Mesenchymal stem cell (in vitro differentiated cells and primary cell): ENCODE measurements around the gene SLC16A7.

Experiments used
- DNase-seq: peaks from one replicate; pipeline ENCODE4 v3.0.0-alpha.2; 2013
- H2AFZ ChIP-seq: one replicate; pipeline ENCODE4 v1.6.1; 2013; ENCODE audit warnings: low read depth, mild to moderate bottlenecking, control low read depth, inconsistent platforms, low read length, moderate library complexity
- H2AK5ac ChIP-seq: 2 replicates; pipeline ENCODE4 v1.6.1; 2013; ENCODE audit warnings: low read length, moderate library complexity, mild to moderate bottlenecking, inconsistent platforms; ENCODE audit not compliant: severe bottlenecking
- H2BK120ac ChIP-seq: one replicate; pipeline ENCODE4 v1.6.1; 2013; ENCODE audit warnings: low read depth, mild to moderate bottlenecking, inconsistent platforms, low read length, moderate library complexity
- H2BK12ac ChIP-seq, 2 experiments: one replicate each; pipeline ENCODE4 v1.6.1; 2013; ENCODE audit warnings: inconsistent platforms in 2 of 2, low read length in 2 of 2, mild to moderate bottlenecking in 2 of 2, moderate library complexity in 2 of 2, control low read depth in 1 of 2
- H2BK15ac ChIP-seq: one replicate; pipeline ENCODE4 v1.6.1; 2013; ENCODE audit warnings: mild to moderate bottlenecking, low read depth, inconsistent platforms; ENCODE audit not compliant: poor library complexity, severe bottlenecking
- H2BK5ac ChIP-seq: 2 replicates; pipeline ENCODE4 v1.6.1; 2013; ENCODE audit warnings: low read depth, mild to moderate bottlenecking, low read length, control low read depth, inconsistent platforms; ENCODE audit not compliant: poor library complexity, severe bottlenecking
- H3K14ac ChIP-seq, 2 experiments: one replicate each; pipeline ENCODE4 v1.6.1; 2013; ENCODE audit warnings: inconsistent platforms in 2 of 2, low read length in 2 of 2, control low read depth in 1 of 2, mild to moderate bottlenecking in 1 of 2, moderate library complexity in 1 of 2
- H3K18ac ChIP-seq, 2 experiments: one replicate each; pipeline ENCODE4 v1.6.1; 2013; ENCODE audit warnings: inconsistent platforms in 2 of 2, low read length in 2 of 2, control low read depth in 1 of 2, low read depth in 1 of 2, mild to moderate bottlenecking in 1 of 2
- H3K23ac ChIP-seq, 2 experiments: one replicate each; pipeline ENCODE4 v1.6.1; 2013; ENCODE audit warnings: inconsistent platforms in 2 of 2, low read length in 2 of 2, mild to moderate bottlenecking in 2 of 2, moderate library complexity in 2 of 2, control low read depth in 1 of 2
- H3K27ac ChIP-seq: 2 replicates; pipeline ENCODE4 v1.5.1; 2013; ENCODE audit warnings: mild to moderate bottlenecking, moderate library complexity, low read length, control low read depth, inconsistent platforms; ENCODE audit not compliant: poor library complexity, severe bottlenecking
- H3K27me3 ChIP-seq, 2 experiments: 2 replicates each; pipeline versions ENCODE4 v1.6.1 to v1.7.0; 2013; ENCODE audit warnings: low read length in 2 of 2, mild to moderate bottlenecking in 2 of 2, moderate library complexity in 2 of 2, control low read depth in 1 of 2, inconsistent platforms in 1 of 2; ENCODE audit not compliant: control insufficient read depth in 1 of 2, insufficient read depth in 1 of 2
- H3K36me3 ChIP-seq, 2 experiments: 2 replicates each; pipeline versions ENCODE4 v1.6.1 to v1.7.0; 2013; ENCODE audit warnings: low read length in 2 of 2, control low read depth in 1 of 2, inconsistent platforms in 1 of 2, low read depth in 1 of 2, mild to moderate bottlenecking in 1 of 2; ENCODE audit not compliant: insufficient read depth in 2 of 2, control insufficient read depth in 1 of 2
- H3K4ac ChIP-seq, 2 experiments: one replicate each; pipeline ENCODE4 v1.6.1; 2013; ENCODE audit warnings: inconsistent platforms in 2 of 2, low read length in 2 of 2, mild to moderate bottlenecking in 2 of 2, moderate library complexity in 2 of 2, control low read depth in 1 of 2, low read depth in 1 of 2
- H3K4me1 ChIP-seq: 2 replicates; pipeline ENCODE4 v1.6.1; 2013; ENCODE audit warnings: low read depth, low read length, control low read depth; ENCODE audit not compliant: control insufficient read depth, insufficient read depth
- H3K4me2 ChIP-seq: 2 replicates; pipeline ENCODE4 v1.6.1; 2013; ENCODE audit warnings: low read length, mild to moderate bottlenecking, inconsistent platforms; ENCODE audit not compliant: poor library complexity, severe bottlenecking
- H3K4me3 ChIP-seq, 2 experiments: 2 replicates each; pipeline versions ENCODE4 v1.5.1 to v1.7.0; 2013; ENCODE audit warnings: low read length in 2 of 2, mild to moderate bottlenecking in 2 of 2, control low read depth in 1 of 2, low read depth in 1 of 2; ENCODE audit not compliant: insufficient read depth in 1 of 2
- H3K79me1 ChIP-seq: replicated peaks from 2 replicates; pipeline ENCODE4 v1.6.1; 2013; ENCODE audit warnings: mild to moderate bottlenecking, control low read depth, low read length, inconsistent platforms; ENCODE audit not compliant: poor library complexity, severe bottlenecking
- H3K9ac ChIP-seq: 2 replicates; pipeline ENCODE4 v1.7.0; 2013; ENCODE audit warnings: mild to moderate bottlenecking, low read length, moderate library complexity
- H3K9me3 ChIP-seq: 2 replicates; pipeline ENCODE4 v1.7.0; 2013; ENCODE audit warnings: mild to moderate bottlenecking, low read length; ENCODE audit not compliant: control insufficient read depth
- H4K8ac ChIP-seq: one replicate; pipeline ENCODE4 v1.6.1; 2013; ENCODE audit warnings: inconsistent platforms, mild to moderate bottlenecking, low read length, moderate library complexity
- H4K91ac ChIP-seq: one replicate; pipeline ENCODE4 v1.6.1; 2013; ENCODE audit warnings: mild to moderate bottlenecking, low read length, inconsistent platforms
- WGBS: methylation state at CpG from one replicate; pipeline ENCODE4 v1.1.7; 2013; ENCODE audit warnings: mixed read lengths; 5-methylcytosine and 5-hydroxymethylcytosine counted together

SLC16A7 gene

GRCh38 chr12:59660921-59661597, 65.2 kb downstream of the SLC16A7 start:
- H2BK120ac ChIP-seq: no peak overlapping the region
- no peak overlapping the region for H3K14ac ChIP-seq
- no peak overlapping the region for H3K27ac ChIP-seq
- no CpG with 5 or more reads among the region's 2 CpGs for WGBS
- peaks cover 0 to 15% of the 10 kb centered on the region in 2 experiments for H3K36me3 ChIP-seq
- H2AFZ ChIP-seq: no peak overlapping the region
- H3K23ac ChIP-seq: no peak overlapping the region
- no peak overlapping the region for H3K4me2 ChIP-seq
- no peak overlapping the region for H2BK12ac ChIP-seq
- no peak overlapping the region for H3K4ac ChIP-seq
- H3K18ac ChIP-seq: no peak overlapping the region
- H2BK15ac ChIP-seq: no peak overlapping the region
- H3K4me3 ChIP-seq: no peak overlapping the region
- no peak overlapping the region for H3K9ac ChIP-seq
- H4K8ac ChIP-seq: no peak overlapping the region
- no peak overlapping the region for H4K91ac ChIP-seq
- no peaks in the 10 kb centered on the region for H3K9me3 ChIP-seq
- H3K79me1 ChIP-seq: peaks cover 4% of the 10 kb centered on the region
- no peaks in the 10 kb centered on the region for H3K27me3 ChIP-seq
- H2BK5ac ChIP-seq: no peak overlapping the region
- no peaks in the 10 kb centered on the region for H3K4me1 ChIP-seq
- DNase-seq: no peak
- no peak overlapping the region for H2AK5ac ChIP-seq

DNA sequence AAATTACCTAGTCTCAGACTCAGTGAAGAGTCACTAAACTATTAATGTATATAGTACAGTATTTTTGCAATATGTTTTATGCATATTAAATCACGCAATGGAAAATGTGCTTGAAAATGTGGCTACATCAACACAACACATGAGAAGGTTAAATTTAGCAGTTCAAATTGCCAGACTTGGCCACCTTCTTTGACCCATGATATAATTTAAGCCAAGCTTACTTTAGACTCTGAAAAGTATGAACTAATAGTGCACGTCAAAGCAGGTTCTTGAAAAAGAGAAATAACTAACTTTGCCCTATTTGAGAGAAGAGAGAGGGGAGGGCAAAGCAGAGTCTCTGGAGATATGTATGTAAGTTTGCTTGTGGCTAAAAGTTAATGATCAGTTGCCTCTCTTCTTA, 68.7 kb downstream of the SLC16A7 start:
- no peaks in the 10 kb centered on the region for H3K27me3 ChIP-seq
- H2BK12ac ChIP-seq: no peak overlapping the region
- H3K4ac ChIP-seq: no peak overlapping the region
- H2BK120ac ChIP-seq: no peak overlapping the region
- no peak overlapping the region for H3K27ac ChIP-seq
- no peak overlapping the region for H3K4me3 ChIP-seq
- H3K23ac ChIP-seq: no peak overlapping the region
- H4K91ac ChIP-seq: no peak overlapping the region
- H3K9me3 ChIP-seq: peaks cover 15% of the 10 kb centered on the region
- peaks cover 6% of the 10 kb centered on the region for H3K79me1 ChIP-seq
- DNase-seq: no peak
- no peak overlapping the region for H2BK5ac ChIP-seq
- no peak overlapping the region for H3K4me2 ChIP-seq
- no peaks in the 10 kb centered on the region for H3K36me3 ChIP-seq
- H2BK15ac ChIP-seq: no peak overlapping the region
- no peak overlapping the region for H4K8ac ChIP-seq
- no peak overlapping the region for H3K14ac ChIP-seq
- H3K18ac ChIP-seq: no peak overlapping the region
- no peak overlapping the region for H2AFZ ChIP-seq
- H2AK5ac ChIP-seq: no peak overlapping the region
- WGBS: 97% methylated on average over 1 of the region's 2 CpGs
- no peak overlapping the region for H3K9ac ChIP-seq
- no peaks in the 10 kb centered on the region for H3K4me1 ChIP-seq

- no peak overlapping the region for H2AK5ac ChIP-seq
- H3K18ac ChIP-seq: no peak overlapping the region
- H2BK5ac ChIP-seq: no peak overlapping the region
- WGBS: no CpG with 5 or more reads among the region's 2 CpGs
- no peaks in the 10 kb centered on the region for H3K36me3 ChIP-seq
- H3K4me1 ChIP-seq: no peaks in the 10 kb centered on the region
- no peak overlapping the region for H4K8ac ChIP-seq
- H3K9ac ChIP-seq: no peak overlapping the region
- H3K9me3 ChIP-seq: peaks cover 15% of the 10 kb centered on the region
- no peak overlapping the region for H3K4ac ChIP-seq
- H3K23ac ChIP-seq: no peak overlapping the region
- no peak overlapping the region for H2BK12ac ChIP-seq
- H4K91ac ChIP-seq: no peak overlapping the region
- no peaks in the 10 kb centered on the region for H3K27me3 ChIP-seq
- no peak overlapping the region for H3K4me3 ChIP-seq
- H3K27ac ChIP-seq: no peak overlapping the region
- no peak overlapping the region for H3K14ac ChIP-seq
- no peak overlapping the region for H3K4me2 ChIP-seq
- no peak overlapping the region for H2AFZ ChIP-seq
- no peak overlapping the region for H2BK15ac ChIP-seq
- no peak for DNase-seq
- H3K79me1 ChIP-seq: peaks cover 5% of the 10 kb centered on the region
- H2BK120ac ChIP-seq: no peak overlapping the region
Measured at GRCh38 chr12:59665701-59666100, 69.9 kb downstream of the SLC16A7 start.

DNA sequence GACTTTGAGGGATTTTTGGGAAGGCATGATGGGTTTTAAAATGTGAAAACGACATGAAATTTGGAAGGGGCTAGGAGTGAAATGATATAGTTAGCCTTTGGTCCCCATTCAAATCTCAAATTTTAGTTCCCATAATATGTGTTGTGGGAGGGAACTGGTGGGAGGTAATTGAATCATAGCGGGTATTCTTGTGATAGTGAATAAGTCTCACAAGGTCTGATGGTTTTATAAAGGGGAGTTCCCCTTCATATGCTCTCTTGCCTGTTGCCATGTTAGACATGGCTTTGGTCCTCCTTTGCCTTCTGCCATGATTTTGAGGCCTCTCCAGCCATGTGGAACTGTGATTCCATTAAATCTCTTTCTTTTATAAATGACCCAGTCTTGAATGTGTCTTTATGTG, 72.8 kb downstream of the SLC16A7 start:
- H3K14ac ChIP-seq: no peak overlapping the region
- H3K79me1 ChIP-seq: peaks cover 5% of the 10 kb centered on the region
- H3K4me2 ChIP-seq: no peak overlapping the region
- no peak overlapping the region for H4K91ac ChIP-seq
- H3K27ac ChIP-seq: no peak overlapping the region
- peaks cover 15% of the 10 kb centered on the region for H3K9me3 ChIP-seq
- H3K36me3 ChIP-seq: no peaks in the 10 kb centered on the region
- H2BK5ac ChIP-seq: no peak overlapping the region
- no peaks in the 10 kb centered on the region for H3K27me3 ChIP-seq
- H3K4me3 ChIP-seq: no peak overlapping the region
- no peak overlapping the region for H2BK12ac ChIP-seq
- no peaks in the 10 kb centered on the region for H3K4me1 ChIP-seq
- no peak overlapping the region for H2BK120ac ChIP-seq
- H3K9ac ChIP-seq: no peak overlapping the region
- no peak overlapping the region for H3K4ac ChIP-seq
- no peak overlapping the region for H4K8ac ChIP-seq
- DNase-seq: no peak
- H2AFZ ChIP-seq: no peak overlapping the region
- no peak overlapping the region for H3K18ac ChIP-seq
- H3K23ac ChIP-seq: no peak overlapping the region
- H2BK15ac ChIP-seq: no peak overlapping the region
- WGBS: 70% methylated on average over 2 of the region's 2 CpGs
- H2AK5ac ChIP-seq: no peak overlapping the region
